ENCODE data around the gene AADACL4. TPM values are rescaled to one million over a fixed set of nuclear protein-coding genes. Genes with fewer than 3 reads are reported as not detected.
"Not testable (repeated sequence)": the region's sequence is repeated elsewhere in the genome, so short reads cannot be mapped to it uniquely, and the experiment has no call there.

The AADACL4 gene
- polyA plus RNA-seq, 1 donor (not counting 4 experiments of a cell fraction or from before 2014, with no cell fraction given), result not detected

- H3K9me1 ChIP-seq (ENCODE audit: control insufficient read depth, extremely low read depth, insufficient read depth, low read length), result no peaks in the 10 kb centered on the region
- no peaks in the 10 kb centered on the region for H4K20me1 ChIP-seq (ENCODE audit: control insufficient read depth, extremely low read depth, insufficient read depth, low read length)
- H3K79me2 ChIP-seq (ENCODE audit: control insufficient read depth, insufficient read depth, low read length), result no peaks in the 10 kb centered on the region
- H3K4me1 ChIP-seq (ENCODE audit: control insufficient read depth, extremely low read depth, insufficient read depth, low read length), result no peaks in the 10 kb centered on the region
- H3K4me2 ChIP-seq (ENCODE audit: control insufficient read depth, extremely low read depth, insufficient read depth, low read depth, low read length), result no peak overlapping the region
- dilution Hi-C loops (cut with MboI; ENCODE audit: extremely low pct_ligation_motif_present, low sequenced_read_pairs), result no loop called here
- no peaks in the 10 kb centered on the region for H3K36me3 ChIP-seq (ENCODE audit: control insufficient read depth in 2 of 2, extremely low read depth in 1 of 2, insufficient read depth in 2 of 2, low read length in 2 of 2)
- TF ChIP-seq EZH2 (IDR thresholded peaks at IDR 0.05; ENCODE audit: low read length), result no peak
- no peak for TF ChIP-seq CTCF (optimal IDR thresholded peaks at IDR 0.05 in 1 of 3, IDR thresholded peaks at IDR 0.05 in 1 of 3, conservative IDR thresholded peaks at IDR 0.05 in 1 of 3; ENCODE audit: extremely low read depth in 1 of 3, insufficient read depth in 2 of 3, low read length in 3 of 3)
- H3K27me3 ChIP-seq (ENCODE audit: control insufficient read depth, extremely low read depth, insufficient read depth, low read length), result no peaks in the 10 kb centered on the region
- no peaks in the 10 kb centered on the region for H3K9me3 ChIP-seq (ENCODE audit: control insufficient read depth, low read depth, low read length)
- no peak overlapping the region for H2AFZ ChIP-seq (ENCODE audit: control insufficient read depth, low read length)
- H3K4me3 ChIP-seq (ENCODE audit: control insufficient read depth in 2 of 3, extremely low read depth in 1 of 3, insufficient read depth in 2 of 3, low read depth in 1 of 3, low read length in 3 of 3), result no peak overlapping the region
- H3K27ac ChIP-seq (ENCODE audit: control insufficient read depth, insufficient read depth, low read length), result no peak overlapping the region
- FAIRE-seq (no peak), DNase-seq (ENCODE audit: low read depth, low spot score) (no peak)
- no peak overlapping the region for H3K9ac ChIP-seq (ENCODE audit: control insufficient read depth, extremely low read depth, insufficient read depth, low read length)
Observed at GRCh38 chr1:12656575-12656974, 12.7 kb downstream of the AADACL4 start.

DNA sequence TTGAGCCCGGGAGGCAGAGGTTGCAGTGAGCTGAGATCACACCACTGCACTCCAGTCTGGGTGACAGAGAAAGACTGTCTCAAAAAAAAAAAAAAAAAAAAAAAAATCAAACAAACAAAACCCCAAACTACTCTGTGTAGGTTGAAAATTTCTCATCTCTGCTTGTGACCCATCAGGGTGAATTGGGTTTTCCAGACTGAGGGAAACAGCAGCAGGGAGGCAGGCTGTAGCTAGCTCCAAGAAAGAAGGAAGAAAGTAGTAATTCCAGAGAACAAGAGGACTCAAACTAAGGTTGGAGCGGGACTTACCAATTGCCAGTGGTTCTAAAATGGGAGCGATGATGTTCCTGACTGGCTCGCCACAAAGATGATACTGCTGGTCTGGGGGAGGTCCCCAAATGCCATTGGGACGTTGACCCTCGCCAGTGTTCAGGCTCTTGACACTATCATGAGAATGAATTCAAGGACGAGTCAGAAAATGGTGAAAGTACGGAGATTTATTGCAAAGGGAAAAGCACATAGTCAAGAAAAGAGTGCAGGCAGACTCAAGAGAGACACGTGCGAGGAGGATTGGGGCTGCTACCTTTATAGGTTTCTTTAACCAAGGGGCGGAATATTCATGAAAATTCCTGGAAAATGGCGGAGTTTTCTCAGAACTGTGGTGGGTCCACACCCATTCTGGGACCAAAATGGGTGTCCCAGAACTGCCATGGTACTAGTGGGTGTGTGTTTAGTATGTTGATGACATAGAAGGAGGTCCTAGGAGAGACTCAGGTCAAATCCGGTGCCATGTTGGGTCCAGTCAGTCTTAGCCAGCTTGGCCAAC lies 13.4 kb downstream of the AADACL4 start:
- dilution Hi-C loops (cut with MboI; ENCODE audit: extremely low pct_ligation_motif_present, low sequenced_read_pairs), result no loop called here
- Histone ChIP-seq H3K27ac (ENCODE audit: control insufficient read depth, insufficient read depth, low read length) (no peak overlapping the region), H3K36me3 (ENCODE audit: control insufficient read depth in 2 of 2, extremely low read depth in 1 of 2, insufficient read depth in 2 of 2, low read length in 2 of 2) (no peaks in the 10 kb centered on the region), H3K9ac (ENCODE audit: control insufficient read depth, extremely low read depth, insufficient read depth, low read length) (no peak overlapping the region), H3K4me2 (ENCODE audit: control insufficient read depth, extremely low read depth, insufficient read depth, low read depth, low read length) (no peak overlapping the region), H3K4me1 (ENCODE audit: control insufficient read depth, extremely low read depth, insufficient read depth, low read length) (no peaks in the 10 kb centered on the region), H3K79me2 (ENCODE audit: control insufficient read depth, insufficient read depth, low read length) (no peaks in the 10 kb centered on the region), H3K27me3 (ENCODE audit: control insufficient read depth, extremely low read depth, insufficient read depth, low read length) (no peaks in the 10 kb centered on the region), H3K9me1 (ENCODE audit: control insufficient read depth, extremely low read depth, insufficient read depth, low read length) (no peaks in the 10 kb centered on the region), H3K9me3 (ENCODE audit: control insufficient read depth, low read depth, low read length) (no peaks in the 10 kb centered on the region), H2AFZ (ENCODE audit: control insufficient read depth, low read length) (no peak overlapping the region), H3K4me3 (ENCODE audit: control insufficient read depth in 2 of 3, extremely low read depth in 1 of 3, insufficient read depth in 2 of 3, low read depth in 1 of 3, low read length in 3 of 3) (no peak overlapping the region), H4K20me1 (ENCODE audit: control insufficient read depth, extremely low read depth, insufficient read depth, low read length) (no peaks in the 10 kb centered on the region)
- FAIRE-seq (no peak), DNase-seq (ENCODE audit: low read depth, low spot score) (no peak)
- TF ChIP-seq EZH2 (IDR thresholded peaks at IDR 0.05; ENCODE audit: low read length) (no peak), CTCF (optimal IDR thresholded peaks at IDR 0.05 in 1 of 3, IDR thresholded peaks at IDR 0.05 in 1 of 3, conservative IDR thresholded peaks at IDR 0.05 in 1 of 3; ENCODE audit: extremely low read depth in 1 of 3, insufficient read depth in 2 of 3, low read length in 3 of 3) (no peak)

DNA sequence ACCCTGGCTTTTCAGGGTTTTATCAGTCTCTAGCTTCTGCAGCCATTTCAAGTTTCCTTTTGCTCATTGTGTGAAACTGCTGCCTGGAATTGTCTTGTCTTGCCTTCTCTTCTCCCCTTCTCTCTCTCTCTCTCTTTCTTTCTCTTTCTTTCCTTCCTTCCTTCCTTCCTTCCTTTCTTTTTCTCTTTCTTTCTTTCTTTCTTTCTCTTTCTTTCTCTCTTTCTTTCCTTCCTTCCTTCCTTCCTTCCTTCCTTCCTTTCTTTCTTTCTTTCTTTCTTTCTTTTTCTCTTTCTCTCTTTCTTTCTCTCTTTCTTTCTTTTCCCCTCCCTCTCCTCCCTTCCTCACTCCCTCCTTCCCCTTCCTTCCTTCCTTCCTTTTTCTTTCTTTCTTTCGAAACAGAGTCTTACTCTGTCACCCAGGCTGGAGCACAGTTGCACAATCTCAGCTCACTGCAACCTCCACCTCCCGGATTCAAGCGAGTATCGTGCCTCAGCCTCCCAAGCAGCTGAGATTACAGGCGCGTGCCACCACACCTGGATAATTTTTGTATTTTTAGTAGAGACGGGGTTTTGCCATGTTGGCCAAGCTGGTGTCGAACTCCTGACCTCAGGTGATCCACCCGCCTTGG lies 14.1 kb downstream of the AADACL4 start:
- H3K36me3 ChIP-seq (ENCODE audit: control insufficient read depth in 2 of 2, extremely low read depth in 1 of 2, insufficient read depth in 2 of 2, low read length in 2 of 2); H3K4me2 ChIP-seq (ENCODE audit: control insufficient read depth, extremely low read depth, insufficient read depth, low read depth, low read length); H3K9me1 ChIP-seq (ENCODE audit: control insufficient read depth, extremely low read depth, insufficient read depth, low read length); H3K4me1 ChIP-seq (ENCODE audit: control insufficient read depth, extremely low read depth, insufficient read depth, low read length); H3K9me3 ChIP-seq (ENCODE audit: control insufficient read depth, low read depth, low read length); dilution Hi-C loops (cut with MboI; ENCODE audit: extremely low pct_ligation_motif_present, low sequenced_read_pairs); H4K20me1 ChIP-seq (ENCODE audit: control insufficient read depth, extremely low read depth, insufficient read depth, low read length); H3K27me3 ChIP-seq (ENCODE audit: control insufficient read depth, extremely low read depth, insufficient read depth, low read length); H3K79me2 ChIP-seq (ENCODE audit: control insufficient read depth, insufficient read depth, low read length); H3K9ac ChIP-seq (ENCODE audit: control insufficient read depth, extremely low read depth, insufficient read depth, low read length); DNase-seq (ENCODE audit: low read depth, low spot score); H3K4me3 ChIP-seq (ENCODE audit: control insufficient read depth in 2 of 3, extremely low read depth in 1 of 3, insufficient read depth in 2 of 3, low read depth in 1 of 3, low read length in 3 of 3); H2AFZ ChIP-seq (ENCODE audit: control insufficient read depth, low read length); H3K27ac ChIP-seq (ENCODE audit: control insufficient read depth, insufficient read depth, low read length); FAIRE-seq: not testable (repeated sequence)

Data from keratinocyte (primary cell).